GM18951 (cell line): Measurements from ENCODE around the gene TULP4.

Experiments
- POLR2A ChIP-seq: IDR thresholded peaks from 4 replicates; pipeline ENCODE4 v1.6.1; 2011; ENCODE audit warnings: mild to moderate bottlenecking; ENCODE audit not compliant: insufficient read length, insufficient read depth; ENCODE audit errors: extremely low read depth
- in situ Hi-C: fragments of 300-500 bp; cut with MboI; formaldehyde crosslinking; loops from one replicate; pipeline ENCODE4 v1.12.0; 2022; ENCODE audit warnings: low sequenced_read_pairs, mixed read lengths, inconsistent platforms; ENCODE audit not compliant: unreplicated experiment

Gene TULP4

DNA sequence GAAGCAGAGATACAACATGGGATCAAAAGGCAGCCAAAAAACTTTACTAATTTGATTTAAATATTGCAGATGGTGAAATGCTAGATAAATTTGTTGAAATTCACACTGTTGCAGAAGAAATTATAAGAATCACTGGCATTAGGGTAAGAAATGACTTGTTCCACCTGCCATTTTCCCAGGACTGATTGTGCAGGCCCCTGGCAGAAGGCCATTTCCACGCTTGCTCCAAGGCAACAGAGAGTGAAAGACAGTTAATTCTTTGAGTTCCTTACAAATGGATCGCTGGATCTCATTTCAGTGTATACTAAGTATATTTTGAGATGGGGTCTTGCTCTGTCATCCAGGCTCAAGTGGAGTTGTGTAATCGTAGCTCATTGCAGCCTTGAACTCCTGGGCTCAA, 180.6 kb downstream of the TULP4 start:
- no peak for TF ChIP-seq POLR2A
- in situ Hi-C loops = no loop called here

DNA sequence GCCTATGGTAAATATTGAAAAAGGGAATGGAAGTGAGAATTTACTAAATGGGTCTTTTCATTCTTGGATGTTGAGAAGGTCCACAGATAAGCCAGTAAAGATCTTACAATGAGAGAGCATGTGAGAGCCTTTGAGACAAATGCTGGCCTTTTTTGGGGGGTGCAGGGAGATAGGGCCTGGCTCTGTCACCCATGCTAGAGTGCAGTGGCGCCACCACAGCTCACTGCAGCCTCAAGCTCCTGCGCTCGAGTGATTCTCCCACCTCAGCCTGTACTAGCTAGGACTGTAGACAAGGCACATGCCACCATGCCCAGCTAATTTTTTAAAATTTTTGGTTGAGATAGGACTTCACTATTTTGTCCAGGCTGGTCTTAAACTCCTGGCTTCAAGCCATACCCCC, 184.4 kb downstream of the TULP4 start:
- in situ Hi-C loops = no loop called here
- no peak for TF ChIP-seq POLR2A

DNA sequence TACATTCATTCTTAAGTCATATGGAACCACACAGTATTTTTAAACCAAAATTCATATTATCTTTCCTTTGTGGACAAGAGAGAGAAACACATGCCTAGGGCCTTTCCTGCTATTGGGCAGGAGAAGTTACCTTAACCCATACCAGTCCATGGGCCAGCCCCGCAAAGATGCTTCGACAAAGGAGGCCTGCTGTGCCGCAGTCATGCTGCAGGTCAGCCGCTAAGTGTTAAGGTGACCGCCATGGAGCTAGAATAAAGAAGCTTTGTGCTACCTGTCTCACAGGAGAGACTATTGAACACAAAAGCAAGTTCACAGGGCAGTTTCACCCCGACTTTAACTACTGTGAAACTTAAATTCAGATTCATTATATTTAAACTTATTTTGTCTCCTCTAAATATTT, 185.4 kb downstream of the TULP4 start:
- no peak for TF ChIP-seq POLR2A
- in situ Hi-C loops = no loop called here

DNA sequence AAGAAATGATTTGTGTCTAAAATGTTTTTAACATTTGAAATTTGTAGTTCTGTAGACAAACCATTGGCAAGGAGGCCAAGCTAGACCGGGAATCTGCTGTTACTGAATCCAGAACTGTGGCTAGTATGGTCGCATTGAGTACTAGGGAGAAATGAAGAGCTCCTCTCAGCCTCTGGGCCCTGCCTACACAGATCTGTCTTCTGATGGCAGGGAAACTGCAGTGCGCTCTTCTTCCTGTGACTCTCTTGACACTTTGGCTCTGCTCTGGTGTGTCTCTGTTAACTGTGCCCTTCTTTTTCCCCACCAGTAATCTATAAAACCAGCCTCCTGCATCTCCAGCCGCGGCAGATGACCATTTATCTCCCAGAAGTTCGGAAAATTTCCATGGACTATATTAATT, 186.1 kb downstream of the TULP4 start:
- in situ Hi-C loops = no loop called here
- no peak for TF ChIP-seq POLR2A

- in situ Hi-C loops = no loop called here
- no peak for TF ChIP-seq POLR2A
Measured at GRCh38 chr6:158499601-158500000, 187.3 kb downstream of the TULP4 start.

DNA sequence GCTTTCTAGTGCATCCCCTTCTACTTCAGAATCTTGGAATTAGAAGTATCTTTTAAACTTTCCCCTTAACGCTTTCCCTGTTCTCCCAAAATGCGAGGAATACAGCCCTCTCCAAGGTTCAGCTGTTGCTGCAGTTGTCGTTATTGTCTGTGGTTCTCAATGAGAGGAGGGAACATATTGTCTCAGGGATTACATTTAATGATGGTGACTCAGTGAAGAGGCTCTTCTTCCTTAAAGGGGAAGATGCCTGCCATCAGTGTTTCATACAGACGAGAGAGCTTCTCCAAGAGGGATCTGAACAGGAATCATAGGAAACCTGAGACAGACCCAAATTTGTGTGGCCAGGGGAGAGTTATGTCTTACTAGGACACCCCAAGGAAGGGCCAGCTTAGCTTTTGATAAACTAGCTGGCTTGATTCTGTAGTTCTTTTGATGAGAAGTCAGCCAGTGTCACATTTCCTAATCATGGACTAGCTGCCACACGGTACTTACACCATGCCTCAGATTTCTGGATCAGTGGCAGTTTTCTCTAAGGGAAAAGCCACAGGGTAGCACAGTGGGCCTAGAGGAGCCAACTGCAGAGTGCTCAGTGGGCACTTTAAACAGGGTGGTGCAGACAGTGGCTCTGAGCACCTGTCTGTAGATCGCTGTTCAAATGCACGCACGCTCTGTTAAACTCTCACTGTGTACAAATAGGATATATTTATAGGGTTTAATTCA, 187.9 kb downstream of the TULP4 start:
- no peak for TF ChIP-seq POLR2A
- in situ Hi-C loops = no loop called here

DNA sequence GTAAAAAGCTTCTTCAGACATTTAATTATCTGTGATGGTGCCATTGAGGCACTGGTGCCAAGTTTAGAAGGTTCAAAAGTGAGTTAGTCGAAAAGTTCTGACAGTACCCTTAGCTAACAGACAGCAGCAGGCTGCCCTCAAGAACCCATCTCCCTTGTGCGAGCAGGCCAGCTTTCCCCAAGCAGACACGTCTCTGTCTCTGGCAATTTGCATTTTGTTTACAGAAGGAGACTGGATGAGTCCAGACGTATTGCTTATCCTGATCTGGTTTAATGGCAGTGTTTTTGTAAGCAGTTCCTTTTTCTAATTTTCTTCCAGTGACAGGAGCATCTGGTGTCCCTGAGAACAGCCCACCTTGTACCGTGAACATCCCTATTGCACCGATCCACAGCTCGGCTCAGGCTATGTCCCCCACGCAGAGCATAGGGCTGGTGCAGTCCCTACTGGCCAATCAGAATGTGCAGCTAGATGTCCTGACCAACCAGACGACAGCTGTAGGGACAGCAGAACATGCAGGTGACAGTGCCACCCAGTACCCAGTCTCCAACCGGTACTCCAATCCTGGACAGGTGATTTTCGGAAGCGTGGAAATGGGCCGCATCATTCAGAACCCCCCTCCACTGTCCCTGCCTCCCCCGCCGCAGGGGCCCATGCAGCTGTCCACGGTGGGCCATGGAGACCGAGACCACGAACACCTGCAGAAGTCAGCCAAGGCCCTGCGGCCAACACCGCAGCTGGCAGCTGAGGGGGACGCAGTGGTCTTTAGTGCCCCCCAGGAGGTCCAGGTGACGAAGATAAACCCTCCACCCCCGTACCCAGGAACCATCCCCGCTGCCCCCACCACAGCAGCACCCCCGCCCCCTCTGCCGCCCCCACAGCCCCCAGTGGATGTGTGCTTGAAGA, 189.3 kb downstream of the TULP4 start:
- in situ Hi-C loops = no loop called here
- no peak for TF ChIP-seq POLR2A

DNA sequence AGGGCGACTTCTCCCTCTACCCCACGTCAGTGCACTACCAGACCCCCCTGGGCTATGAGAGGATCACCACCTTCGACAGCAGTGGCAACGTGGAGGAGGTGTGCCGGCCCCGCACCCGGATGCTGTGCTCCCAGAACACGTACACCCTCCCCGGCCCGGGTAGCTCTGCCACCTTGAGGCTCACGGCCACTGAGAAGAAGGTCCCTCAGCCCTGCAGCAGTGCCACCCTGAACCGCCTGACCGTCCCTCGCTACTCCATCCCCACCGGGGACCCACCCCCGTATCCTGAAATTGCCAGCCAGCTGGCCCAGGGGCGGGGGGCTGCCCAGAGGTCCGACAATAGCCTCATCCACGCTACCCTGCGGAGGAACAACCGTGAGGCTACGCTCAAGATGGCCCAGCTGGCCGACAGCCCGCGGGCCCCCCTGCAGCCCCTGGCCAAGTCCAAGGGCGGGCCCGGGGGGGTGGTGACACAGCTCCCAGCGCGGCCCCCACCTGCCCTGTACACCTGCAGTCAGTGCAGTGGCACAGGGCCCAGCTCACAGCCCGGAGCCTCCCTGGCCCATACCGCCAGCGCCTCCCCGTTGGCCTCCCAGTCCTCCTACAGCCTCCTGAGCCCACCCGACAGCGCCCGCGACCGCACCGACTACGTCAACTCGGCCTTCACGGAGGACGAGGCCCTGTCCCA, 190.1 kb downstream of the TULP4 start:
- in situ Hi-C loops = no loop called here
- TF ChIP-seq POLR2A = no peak

DNA sequence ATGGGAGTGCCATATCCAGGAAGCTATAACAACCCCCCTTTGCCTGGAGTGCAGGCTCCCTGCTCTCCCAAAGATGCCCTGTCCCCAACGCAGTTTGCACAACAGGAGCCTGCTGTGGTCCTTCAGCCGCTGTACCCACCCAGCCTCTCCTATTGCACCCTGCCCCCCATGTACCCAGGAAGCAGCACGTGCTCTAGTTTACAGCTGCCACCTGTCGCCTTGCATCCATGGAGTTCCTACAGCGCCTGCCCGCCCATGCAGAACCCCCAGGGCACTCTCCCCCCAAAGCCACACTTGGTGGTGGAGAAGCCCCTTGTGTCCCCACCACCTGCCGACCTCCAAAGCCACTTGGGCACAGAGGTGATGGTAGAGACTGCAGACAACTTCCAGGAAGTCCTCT, 191.0 kb downstream of the TULP4 start:
- in situ Hi-C loops = no loop called here

DNA sequence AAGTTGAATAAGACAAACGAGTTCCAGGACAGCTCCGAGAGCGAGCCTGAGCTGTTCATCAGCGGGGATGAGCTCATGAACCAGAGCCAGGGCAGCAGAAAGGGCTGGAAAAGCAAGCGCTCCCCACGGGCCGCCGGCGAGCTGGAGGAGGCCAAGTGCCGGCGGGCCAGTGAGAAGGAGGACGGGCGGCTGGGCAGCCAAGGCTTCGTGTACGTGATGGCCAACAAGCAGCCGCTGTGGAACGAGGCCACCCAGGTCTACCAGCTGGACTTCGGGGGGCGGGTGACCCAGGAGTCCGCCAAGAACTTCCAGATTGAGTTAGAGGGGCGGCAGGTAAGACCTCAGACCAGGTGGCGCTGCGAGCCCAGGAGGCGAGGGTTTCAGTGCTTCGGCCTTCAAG, 191.6 kb downstream of the TULP4 start:
- no peak for TF ChIP-seq POLR2A
- in situ Hi-C loops = no loop called here

More for the DNA sequence above, 191.0 kb downstream of the TULP4 start:
- TF ChIP-seq POLR2A = no peak

DNA sequence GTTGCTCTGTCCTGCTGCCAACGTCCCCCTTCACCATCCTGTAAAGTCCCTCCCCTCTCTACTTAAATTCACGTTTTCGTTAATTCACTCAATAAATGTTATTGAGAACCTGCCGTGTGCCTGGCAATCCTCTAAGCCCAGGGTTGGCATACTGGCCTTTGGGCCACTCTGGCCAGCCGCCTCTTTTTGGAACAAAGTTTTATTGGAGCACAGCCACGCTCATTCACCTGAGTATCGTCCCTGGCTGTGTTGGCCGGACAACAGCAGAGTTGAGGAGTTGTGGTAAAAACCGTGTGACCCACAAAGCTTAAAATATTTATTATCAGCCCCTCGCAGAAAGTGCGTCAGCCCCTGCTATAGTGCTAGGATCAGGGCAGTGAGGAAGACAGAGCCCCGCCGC, 192.9 kb downstream of the TULP4 start:
- TF ChIP-seq POLR2A = no peak
- in situ Hi-C loops = no loop called here

- in situ Hi-C loops = no loop called here
- no peak for TF ChIP-seq POLR2A
Measured at GRCh38 chr6:158506601-158507000, 194.3 kb downstream of the TULP4 start.

DNA sequence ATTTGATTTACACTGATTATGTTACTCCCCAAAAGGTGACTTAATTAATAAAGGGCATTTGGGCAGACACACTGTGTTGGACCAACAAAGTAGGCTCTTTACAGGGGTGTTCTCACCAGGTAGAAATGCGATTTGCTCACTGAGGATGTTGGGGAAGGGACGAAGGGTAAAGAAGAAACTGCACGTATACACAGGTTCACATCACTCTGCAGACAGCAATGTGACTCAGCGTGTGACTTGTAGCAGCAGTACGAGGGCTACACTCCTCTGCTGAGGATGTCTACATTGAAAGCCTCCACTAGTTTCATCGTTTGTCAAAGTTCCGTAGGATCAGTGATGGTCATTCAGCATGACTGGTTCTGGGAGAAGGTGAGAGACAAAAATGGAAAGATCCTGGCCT, 194.9 kb downstream of the TULP4 start:
- no peak for TF ChIP-seq POLR2A
- in situ Hi-C loops = no loop called here
